Measurements from ENCODE around the gene SLC18B1.

- TF ChIP-seq EZH2phosphoT487 (IDR thresholded peaks at IDR 0.05; ENCODE audit: low read depth) (no peak), CTCF (IDR thresholded peaks at IDR 0.05; ENCODE audit: low read depth, low read length) (no peak)
These were observed 71.8 kb downstream of the SLC18B1 start for GRCh38 chr6:132726608-132726975.

Measured in OCI-LY3 (cell line).